Astrocyte of the cerebellum (primary cell): Measurements from ENCODE around the gene ORC1.

Experiments
- DNase-seq: peaks from one replicate; pipeline ENCODE4 v3.0.0-alpha.2; 2011; ENCODE audit warnings: low read depth
- H3K4me3 ChIP-seq: 2 replicates; pipeline ENCODE4 v1.5.1; 2011; ENCODE audit warnings: mild to moderate bottlenecking, low read depth, low read length, moderate library complexity
- in situ Hi-C: cut with HindIII; loops from 2 replicates; pipeline ENCODE4 v1.10.0; 2017; ENCODE audit warnings: low sequenced_read_pairs
- TF ChIP-seq, protein P1 (sequence below): IDR thresholded peaks from 2 replicates; pipeline ENCODE4 v1.5.1; 2012; ENCODE audit warnings: low read length, low read depth, moderate library complexity, mild to moderate bottlenecking; ENCODE audit errors: missing control alignments

Gene ORC1

DNA sequence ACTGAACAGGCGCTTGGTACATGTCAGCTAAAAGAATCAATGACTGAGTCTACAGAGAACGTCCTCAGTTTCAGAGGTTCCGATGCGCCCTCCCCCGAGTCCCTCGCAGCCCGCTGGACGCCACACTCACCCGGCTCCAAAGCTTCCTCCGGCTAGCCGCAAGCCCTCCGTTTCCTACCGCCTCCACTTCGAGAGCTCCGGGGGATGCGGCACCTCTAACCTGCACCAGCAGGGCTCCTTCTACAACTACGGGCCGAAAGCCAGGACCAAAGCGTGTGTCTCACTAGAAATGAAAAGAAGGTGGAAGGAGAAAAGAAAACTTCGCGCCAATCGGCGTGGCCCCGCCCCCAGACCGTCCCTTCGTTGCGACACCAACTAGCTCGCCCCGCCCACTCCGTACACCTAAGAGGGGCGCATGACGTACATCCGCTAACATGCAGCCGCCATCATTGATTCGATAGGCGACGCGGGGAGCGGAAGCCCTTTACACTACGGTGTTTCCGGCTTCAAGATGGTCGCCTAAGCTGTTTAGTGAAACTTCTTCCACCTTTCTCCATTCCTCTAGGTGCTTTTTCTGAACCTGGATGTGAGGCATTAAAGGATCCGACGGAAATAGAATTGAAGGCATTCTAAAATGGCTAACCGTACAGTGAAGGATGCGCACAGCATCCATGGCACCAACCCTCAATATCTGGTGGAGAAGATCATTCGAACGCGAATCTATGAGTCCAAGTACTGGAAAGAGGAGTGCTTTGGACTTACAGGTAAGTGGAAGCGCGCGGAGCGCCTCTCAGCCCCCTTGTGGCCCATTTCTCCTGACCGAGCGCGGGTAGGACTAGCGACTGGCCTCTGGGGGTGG lies at the start of gene ORC1, which contains the start of gene PRPF38A:
ORC1 (minus strand) TSS at position 308 of the 859 bp plus-strand sequence. CDS start 2,200 bp downstream, outside the sequence.
PRPF38A (plus strand) TSS at position 487 of the 859 bp plus-strand sequence; CDS start at position 635, 148 bp downstream.
- in situ Hi-C loops: no loop called here
- DNase-seq: peak; percentile 96
- peak within 1 kb of the TSS; percentile 89 for H3K4me3 ChIP-seq
- TF ChIP-seq, protein P1, sequence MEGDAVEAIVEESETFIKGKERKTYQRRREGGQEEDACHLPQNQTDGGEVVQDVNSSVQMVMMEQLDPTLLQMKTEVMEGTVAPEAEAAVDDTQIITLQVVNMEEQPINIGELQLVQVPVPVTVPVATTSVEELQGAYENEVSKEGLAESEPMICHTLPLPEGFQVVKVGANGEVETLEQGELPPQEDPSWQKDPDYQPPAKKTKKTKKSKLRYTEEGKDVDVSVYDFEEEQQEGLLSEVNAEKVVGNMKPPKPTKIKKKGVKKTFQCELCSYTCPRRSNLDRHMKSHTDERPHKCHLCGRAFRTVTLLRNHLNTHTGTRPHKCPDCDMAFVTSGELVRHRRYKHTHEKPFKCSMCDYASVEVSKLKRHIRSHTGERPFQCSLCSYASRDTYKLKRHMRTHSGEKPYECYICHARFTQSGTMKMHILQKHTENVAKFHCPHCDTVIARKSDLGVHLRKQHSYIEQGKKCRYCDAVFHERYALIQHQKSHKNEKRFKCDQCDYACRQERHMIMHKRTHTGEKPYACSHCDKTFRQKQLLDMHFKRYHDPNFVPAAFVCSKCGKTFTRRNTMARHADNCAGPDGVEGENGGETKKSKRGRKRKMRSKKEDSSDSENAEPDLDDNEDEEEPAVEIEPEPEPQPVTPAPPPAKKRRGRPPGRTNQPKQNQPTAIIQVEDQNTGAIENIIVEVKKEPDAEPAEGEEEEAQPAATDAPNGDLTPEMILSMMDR: peak; percentile 74

GRCh38 chr1:52444463-52444862 lies 40.2 kb upstream of the ORC1 start:
- TF ChIP-seq, protein P1: no peak
- no peak for DNase-seq
- H3K4me3 ChIP-seq: no peak overlapping the region
- in situ Hi-C loops: no loop called here

DNA sequence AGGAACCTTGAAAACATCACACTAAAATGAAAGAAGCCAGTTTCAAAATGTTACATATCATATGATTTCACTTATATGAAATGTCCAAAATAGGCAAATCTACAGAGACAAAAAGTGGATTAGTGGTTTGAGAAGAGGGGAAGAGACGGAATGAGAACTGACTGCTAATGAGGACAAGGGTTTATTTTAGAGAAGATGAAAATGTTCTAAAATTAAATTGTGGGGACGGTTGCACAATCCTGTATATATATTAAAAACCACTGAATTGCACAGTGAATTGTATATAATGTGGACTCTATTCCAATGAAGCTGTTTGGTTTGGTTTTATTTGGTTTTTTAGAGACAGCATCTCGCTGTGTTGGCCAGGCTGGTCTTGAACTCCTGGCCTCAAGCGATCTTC lies 35.8 kb upstream of the ORC1 start:
- DNase-seq: no peak
- TF ChIP-seq, protein P1: no peak
- H3K4me3 ChIP-seq: no peak overlapping the region
- in situ Hi-C loops: no loop called here

DNA sequence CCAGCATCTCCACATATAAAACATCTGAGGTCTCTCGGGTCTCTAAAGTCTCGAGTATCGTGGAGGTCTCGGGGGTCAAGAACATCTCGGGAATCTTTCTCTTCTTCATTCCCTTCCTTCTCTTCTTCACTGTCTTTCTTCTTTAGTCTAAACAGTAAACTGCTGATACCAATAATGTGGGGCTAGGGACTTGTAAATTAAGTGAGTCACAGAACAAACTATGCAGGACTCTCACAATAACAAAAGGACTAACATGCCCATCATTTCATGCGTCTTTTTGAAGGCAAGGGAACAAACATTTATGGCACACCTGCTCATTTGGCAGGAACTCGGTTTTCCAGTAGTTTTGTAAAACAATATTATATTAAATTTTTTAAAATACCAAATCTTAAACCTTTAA lies 32.6 kb upstream of the ORC1 start:
- in situ Hi-C loops: no loop called here
- DNase-seq: no peak
- TF ChIP-seq, protein P1: no peak
- no peak overlapping the region for H3K4me3 ChIP-seq

DNA sequence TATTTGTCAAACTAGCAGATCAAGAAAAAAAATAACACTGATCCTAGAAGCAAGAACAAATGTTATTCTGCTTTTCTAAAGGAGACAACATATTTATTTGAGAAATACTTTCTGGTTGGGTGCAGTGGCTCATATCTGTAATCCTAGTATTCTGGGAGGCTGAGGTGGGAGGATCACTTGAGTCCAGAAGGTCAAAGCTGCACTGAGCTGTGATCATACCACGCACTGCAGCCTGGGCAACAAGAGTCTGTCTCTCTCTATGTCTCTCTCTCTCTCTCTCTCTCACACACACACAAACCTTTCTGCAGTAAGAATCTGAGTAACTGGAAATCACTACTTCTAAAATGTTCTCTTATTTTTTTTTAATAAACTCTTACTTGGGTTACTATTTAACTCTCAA lies 31.4 kb upstream of the ORC1 start:
- in situ Hi-C loops: no loop called here
- no peak for DNase-seq
- TF ChIP-seq, protein P1: no peak
- H3K4me3 ChIP-seq: no peak overlapping the region

DNA sequence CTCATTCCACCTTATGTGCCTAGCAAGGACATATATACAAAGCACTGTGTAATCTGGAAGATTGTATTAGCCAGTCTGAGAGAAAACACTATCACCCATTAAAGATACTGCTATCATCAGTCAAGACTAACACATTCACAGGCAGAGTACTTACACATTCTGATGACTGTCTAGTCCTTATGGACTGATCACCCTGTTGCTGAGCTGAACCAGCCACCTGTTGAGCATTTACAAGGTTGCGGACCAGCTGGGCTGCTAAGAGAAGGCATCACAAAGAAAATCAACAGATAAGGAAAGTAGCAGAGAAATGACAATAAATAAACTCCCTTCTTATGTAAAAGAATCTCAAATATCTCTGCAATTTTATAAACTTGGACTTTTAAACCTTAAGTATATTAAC lies 31.0 kb upstream of the ORC1 start:
- in situ Hi-C loops: no loop called here
- DNase-seq: no peak
- TF ChIP-seq, protein P1: no peak
- no peak overlapping the region for H3K4me3 ChIP-seq
